Heart left ventricle (tissue), 13 donors: ENCODE results near the gene IL36A.

Experiments used
- POLR2A ChIP-seq, 2 donors: fragments of 450-650 bp; IDR thresholded peaks; one replicate each; pipeline ENCODE4 v1.6.1; 2017; ENCODE audit warnings: antibody characterized with exemption in 2 of 2, mild to moderate bottlenecking in 2 of 2, moderate library complexity in 2 of 2
- TF ChIP-seq, protein P1 (sequence below), 12 donors: fragments of 200-600 bp; sonication (generic) in 4 of 12; IDR thresholded peaks; one replicate each; pipeline versions ENCODE4 v1.5.0 to v1.8.0; 2018 to 2022; ENCODE audit warnings: antibody characterized with exemption in 12 of 12, mild to moderate bottlenecking in 5 of 12
- donor health status: ischemic (EF 13 %, LVEDD 7.1; RV severe dilation, severe dysfunction).
- donor health status: DM: no; HTN: yes; CAD: no.
- donor health status: DM: no; HTN: no; CAD: no.
- donor health status: ischemic (EF 25% LVEDD 6.9; RV normal size, moderate dysfunction).
- donor health status: ischemic (EF 25% LVEDD 5.7; RV mildly dilated, moderate dysfunction).
- donor health status: ischemic (EF 35%, LVEDD 5.7; RV mildly dilated, moderate dysfunction).
- donor health status: nonischemic (EF 11% LVEDD 7.7; RV severe dilation, severe dysfunction).
- donor health status: DM: yes; HTN: yes; CAD: no.
- donor health status: PGD.
- donor health status: ischemic (EF 29% LVEDD 5.4; RV normal size, mild dysfunction).
- donor health status: nonischemic (EF 23%, LVEDD 6.1; RV moderate dilation, normal function).

DNA sequence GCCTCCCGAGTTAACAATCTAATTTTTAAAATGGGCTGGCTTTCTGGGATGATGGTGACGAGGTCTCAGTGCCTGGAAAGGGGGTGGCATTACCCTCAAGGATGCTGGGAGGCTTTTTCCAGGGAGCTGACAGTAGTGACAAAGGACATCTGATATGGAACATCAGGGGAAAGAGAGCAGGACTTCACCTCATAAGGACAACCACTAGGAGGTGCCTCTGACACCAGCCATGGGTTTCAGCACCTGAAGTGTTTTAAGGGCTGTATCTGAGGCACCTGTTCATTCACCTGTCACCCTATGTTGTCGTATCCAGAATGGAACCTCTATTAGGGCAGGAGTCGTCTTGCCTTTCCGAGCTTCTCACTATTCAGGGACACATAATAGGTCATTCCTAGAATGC, 36.6 kb downstream of the IL36A start:
- TF ChIP-seq, protein P1, sequence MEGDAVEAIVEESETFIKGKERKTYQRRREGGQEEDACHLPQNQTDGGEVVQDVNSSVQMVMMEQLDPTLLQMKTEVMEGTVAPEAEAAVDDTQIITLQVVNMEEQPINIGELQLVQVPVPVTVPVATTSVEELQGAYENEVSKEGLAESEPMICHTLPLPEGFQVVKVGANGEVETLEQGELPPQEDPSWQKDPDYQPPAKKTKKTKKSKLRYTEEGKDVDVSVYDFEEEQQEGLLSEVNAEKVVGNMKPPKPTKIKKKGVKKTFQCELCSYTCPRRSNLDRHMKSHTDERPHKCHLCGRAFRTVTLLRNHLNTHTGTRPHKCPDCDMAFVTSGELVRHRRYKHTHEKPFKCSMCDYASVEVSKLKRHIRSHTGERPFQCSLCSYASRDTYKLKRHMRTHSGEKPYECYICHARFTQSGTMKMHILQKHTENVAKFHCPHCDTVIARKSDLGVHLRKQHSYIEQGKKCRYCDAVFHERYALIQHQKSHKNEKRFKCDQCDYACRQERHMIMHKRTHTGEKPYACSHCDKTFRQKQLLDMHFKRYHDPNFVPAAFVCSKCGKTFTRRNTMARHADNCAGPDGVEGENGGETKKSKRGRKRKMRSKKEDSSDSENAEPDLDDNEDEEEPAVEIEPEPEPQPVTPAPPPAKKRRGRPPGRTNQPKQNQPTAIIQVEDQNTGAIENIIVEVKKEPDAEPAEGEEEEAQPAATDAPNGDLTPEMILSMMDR (IDR thresholded peaks at IDR 0.05): no peak
- TF ChIP-seq POLR2A (IDR thresholded peaks at IDR 0.05): no peak
